Epithelial cell of proximal tubule (primary cell): ENCODE data around the gene NFS1. TPM values are rescaled to one million over a fixed set of nuclear protein-coding genes. Genes with fewer than 3 reads are reported as not detected.

ENCODE experiments used
- DNase-seq: peaks from one replicate; pipeline ENCODE4 v3.0.0-alpha.2; 2011; ENCODE audit warnings: low read depth
- H3K4me3 ChIP-seq: 2 replicates; pipeline ENCODE4 v1.5.1; 2011; ENCODE audit warnings: low read depth, mild to moderate bottlenecking, low read length
- CTCF ChIP-seq: conservative IDR thresholded peaks from 2 replicates; pipeline ENCODE4 v1.5.1; 2012; ENCODE audit warnings: low read depth, mild to moderate bottlenecking, low read length
- total RNA-seq: library from RNA; depleted of rRNA; stranded (reverse); fragments of >200 nt; gene quantifications from 2 replicates; pipeline ENCODE4 v1.2.3, GENCODE V29; 2015

NFS1 gene
- total RNA-seq, 1 donor from 2014 or later, result 10.3 TPM

GRCh38 chr20:35635652-35636051 is 63.5 kb downstream of the NFS1 start:
- TF ChIP-seq CTCF, result no peak
- no peak overlapping the region for H3K4me3 ChIP-seq
- DNase-seq, result no peak

- H3K4me3 ChIP-seq, result no peak overlapping the region
- no peak for TF ChIP-seq CTCF
Measured at GRCh38 chr20:35632539-35633115, 66.5 kb downstream of the NFS1 start.

GRCh38 chr20:35630636-35631035 is 68.5 kb downstream of the NFS1 start:
- no peak for DNase-seq
- H3K4me3 ChIP-seq, result no peak overlapping the region
- no peak for TF ChIP-seq CTCF

More at GRCh38 chr20:35632539-35633115, 66.5 kb downstream of the NFS1 start:
- no peak for DNase-seq

GRCh38 chr20:35629427-35630145 is 69.6 kb downstream of the NFS1 start:
- H3K4me3 ChIP-seq, result no peak overlapping the region
- TF ChIP-seq CTCF, result no peak
- DNase-seq, result no peak

GRCh38 chr20:35627121-35627520 is 72.0 kb downstream of the NFS1 start:
- H3K4me3 ChIP-seq, result no peak overlapping the region
- DNase-seq, result no peak
- no peak for TF ChIP-seq CTCF

- H3K4me3 ChIP-seq, result no peak overlapping the region
- no peak for DNase-seq
- TF ChIP-seq CTCF, result no peak
Measured at GRCh38 chr20:35626386-35627001, 72.7 kb downstream of the NFS1 start.
